HG03558 (cell line): ENCODE data around the gene LCE3D.
"Not testable (repeated sequence)": the region's sequence is repeated elsewhere in the genome, so short reads cannot be mapped to it uniquely, and the experiment has no call there.

Experiments used
- ATAC-seq: cut with Tn5 transposase; IDR thresholded peaks from one replicate; pipeline ENCODE4 v1.9.1; 2021; ENCODE audit warnings: moderate number of reproducible peaks; ENCODE audit not compliant: unreplicated experiment; ENCODE audit errors: extremely low read depth

Gene LCE3D, protein sequence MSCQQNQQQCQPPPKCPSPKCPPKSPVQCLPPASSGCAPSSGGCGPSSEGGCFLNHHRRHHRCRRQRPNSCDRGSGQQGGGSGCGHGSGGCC

DNA sequence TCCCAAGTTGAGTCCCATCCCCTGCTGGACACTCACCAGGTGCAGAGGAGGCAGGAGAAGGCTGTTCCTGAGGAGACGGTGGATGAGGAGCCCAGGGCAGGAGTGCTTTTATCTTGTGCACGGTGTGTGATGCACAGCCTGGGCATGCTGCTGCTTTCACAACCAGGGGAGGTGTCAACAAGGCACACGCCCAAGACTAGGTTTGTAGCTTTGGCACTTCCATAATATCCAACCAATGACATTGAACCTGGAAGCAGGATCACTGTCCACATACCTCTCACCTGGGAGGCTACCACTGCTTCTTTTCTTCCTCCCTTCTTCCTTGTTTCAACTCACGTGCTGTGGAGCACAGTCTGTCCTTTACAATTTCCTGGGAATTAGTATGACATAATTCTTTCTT is at the start of gene LCE3D:
LCE3D (minus strand) TSS at position 84 of the 400 bp plus-strand sequence. CDS start 580 bp downstream, outside the sequence.
- ATAC-seq = no peak

DNA sequence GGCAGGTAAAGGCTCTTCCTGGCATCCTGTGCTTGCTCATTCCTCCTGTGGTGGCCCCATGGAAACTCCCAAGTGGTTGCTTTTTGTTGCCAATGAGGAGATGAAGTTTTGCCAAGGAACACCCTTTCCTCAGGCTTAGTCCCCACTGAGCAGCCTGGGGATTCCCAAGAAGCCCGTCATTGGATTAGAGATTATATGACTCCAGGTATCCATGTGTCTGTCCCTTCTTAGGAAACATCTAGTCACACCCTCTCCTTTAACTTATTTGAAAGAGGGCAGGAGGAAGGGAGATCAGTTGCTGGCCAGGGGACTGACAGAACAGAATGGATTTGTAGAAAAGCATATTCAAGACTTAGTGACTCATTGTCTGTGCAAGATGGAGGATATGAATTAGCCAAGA is 46.4 kb upstream of the LCE3D start:
- no peak for ATAC-seq

DNA sequence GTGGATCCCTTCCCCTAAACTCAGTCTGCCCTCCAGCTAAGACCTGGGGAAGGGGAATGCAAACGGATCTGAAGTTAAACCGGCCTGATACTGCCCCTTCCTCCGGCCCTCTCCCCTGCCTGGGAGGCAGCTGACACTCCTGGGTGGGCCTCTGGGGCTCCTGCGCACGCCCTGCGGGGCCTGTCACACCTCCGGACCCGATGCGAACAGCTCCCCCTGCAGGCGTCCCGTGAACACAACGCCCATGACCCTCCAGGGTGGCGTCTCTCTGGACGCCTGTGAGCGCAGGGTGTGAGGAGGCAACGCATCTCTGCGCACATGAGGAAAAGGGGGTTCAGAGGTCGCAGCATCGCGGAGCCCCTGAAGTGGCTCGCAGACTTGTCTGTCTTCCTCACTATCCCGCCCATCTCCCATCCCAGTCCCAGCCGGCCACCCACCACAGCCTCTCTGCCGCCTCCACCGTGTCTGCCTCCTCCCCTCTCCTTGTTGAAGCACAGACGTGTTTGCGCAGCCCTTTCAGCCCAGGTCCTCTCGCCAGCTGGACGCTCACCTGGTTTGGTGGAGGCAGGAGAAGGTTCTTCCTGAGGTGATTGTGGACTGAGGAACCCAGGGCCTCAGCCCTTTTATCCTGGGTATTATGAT is 43.0 kb upstream of the LCE3D start:
- ATAC-seq = no peak

DNA sequence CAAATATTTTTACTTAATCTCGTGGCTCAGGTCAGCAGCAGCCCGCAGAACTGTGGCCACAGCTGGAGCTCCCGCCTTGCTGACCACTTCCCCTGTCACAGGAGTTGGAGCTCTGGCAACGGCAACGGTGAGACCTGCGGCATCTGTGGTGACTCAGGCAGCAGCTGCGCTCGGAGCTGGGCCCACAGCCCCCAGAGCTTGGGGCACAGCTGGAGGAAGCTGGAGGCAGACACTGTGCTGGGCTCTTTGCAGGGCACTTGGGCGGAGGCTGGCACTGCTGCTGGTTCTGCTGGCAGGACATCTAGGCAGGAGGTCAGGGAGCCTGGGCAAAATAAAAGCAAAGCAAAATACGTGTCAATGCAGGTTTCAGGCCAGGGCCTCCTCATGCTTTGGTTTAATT is 42.5 kb upstream of the LCE3D start, which contains the start of gene LCE3A:
LCE3A (minus strand) TSS at position 301 of the 400 bp plus-strand sequence; CDS start at position 301, 0 bp downstream.
- ATAC-seq = no peak

DNA sequence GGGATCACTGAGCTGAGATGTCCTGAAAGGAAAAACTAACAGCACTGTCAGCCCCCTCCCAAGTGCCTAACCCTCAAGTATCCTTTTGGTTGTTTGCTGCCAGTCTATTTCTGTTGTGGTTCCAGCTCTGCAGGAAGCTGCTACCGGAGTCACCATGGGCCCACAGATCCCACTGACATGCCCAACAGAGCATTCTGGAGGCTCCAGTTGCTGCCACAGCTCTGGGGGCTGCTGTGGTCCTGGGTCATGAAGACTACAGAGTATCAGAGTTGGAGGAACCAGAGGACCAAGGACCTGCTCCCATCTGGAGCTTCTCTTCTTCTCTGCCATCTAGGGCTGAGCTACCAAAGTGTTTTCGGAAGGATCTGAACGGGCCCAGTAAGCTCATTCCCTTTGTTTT is 41.7 kb upstream of the LCE3D start:
- ATAC-seq = no peak

DNA sequence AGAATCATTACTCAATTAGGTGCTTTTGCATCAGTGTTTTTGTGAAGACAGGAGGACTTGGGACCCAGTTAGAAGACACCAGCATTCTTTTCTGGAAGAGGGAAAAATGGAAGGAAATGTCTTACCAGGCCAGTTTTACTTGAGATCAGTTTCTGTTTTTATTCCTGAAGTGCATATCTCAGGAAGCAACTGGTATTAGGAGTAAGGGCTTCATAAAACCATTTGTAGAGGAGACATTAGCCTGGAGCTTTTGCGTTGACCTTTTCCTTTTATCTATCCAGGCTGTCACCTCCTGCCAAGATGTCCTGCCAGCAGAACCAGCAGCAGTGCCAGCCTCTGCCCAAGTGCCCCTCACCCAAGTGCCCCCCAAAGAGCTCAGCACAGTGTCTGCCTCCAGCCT is 33.2 kb upstream of the LCE3D start, which contains the start of gene LCE3B:
LCE3B (plus strand) TSS at position 301 of the 400 bp plus-strand sequence; CDS start at position 301, 0 bp downstream.
- ATAC-seq = no peak

DNA sequence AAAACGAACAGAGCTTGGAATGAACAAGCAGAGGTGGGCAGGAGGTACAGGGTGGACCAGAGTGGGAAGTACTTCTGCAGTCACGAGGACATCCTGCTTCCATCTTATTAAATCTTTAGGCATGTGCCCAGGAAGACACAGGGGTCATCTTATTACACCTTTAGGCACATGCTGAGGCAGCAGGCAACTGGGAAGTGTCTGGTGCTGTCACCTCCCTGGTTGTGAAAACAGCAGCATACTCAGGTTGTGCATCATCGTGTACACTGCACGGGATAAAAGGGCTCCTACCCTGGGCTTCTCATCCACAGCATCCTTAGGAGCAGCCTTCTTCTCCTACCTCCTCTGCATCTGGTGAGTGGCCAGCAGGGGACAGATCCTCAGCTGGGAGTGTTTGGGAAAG is 19.6 kb upstream of the LCE3D start, which contains the start of gene LCE3C:
LCE3C (plus strand) TSS at position 301 of the 400 bp plus-strand sequence. CDS start 498 bp downstream, outside the sequence.
- ATAC-seq = no peak

DNA sequence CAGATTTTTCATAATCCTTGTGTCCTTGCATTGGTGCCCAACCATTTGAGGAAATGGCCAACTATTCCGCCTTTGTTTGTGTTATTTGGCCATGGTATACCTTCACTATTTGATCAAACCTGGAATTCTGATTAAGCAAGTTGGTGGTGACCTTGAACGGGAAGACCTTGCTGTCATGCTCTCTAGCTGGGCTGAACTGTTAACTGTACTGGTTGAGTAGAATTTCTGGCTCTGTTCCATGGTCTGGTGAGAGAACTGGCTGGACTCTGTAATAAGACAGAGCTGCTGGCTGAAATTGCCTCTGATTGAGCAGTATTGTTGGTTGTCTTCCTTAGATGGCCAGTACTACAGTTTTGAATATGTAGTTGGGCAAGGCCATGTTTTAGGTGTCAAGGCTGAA is 16.7 kb upstream of the LCE3D start:
- no peak for ATAC-seq

DNA sequence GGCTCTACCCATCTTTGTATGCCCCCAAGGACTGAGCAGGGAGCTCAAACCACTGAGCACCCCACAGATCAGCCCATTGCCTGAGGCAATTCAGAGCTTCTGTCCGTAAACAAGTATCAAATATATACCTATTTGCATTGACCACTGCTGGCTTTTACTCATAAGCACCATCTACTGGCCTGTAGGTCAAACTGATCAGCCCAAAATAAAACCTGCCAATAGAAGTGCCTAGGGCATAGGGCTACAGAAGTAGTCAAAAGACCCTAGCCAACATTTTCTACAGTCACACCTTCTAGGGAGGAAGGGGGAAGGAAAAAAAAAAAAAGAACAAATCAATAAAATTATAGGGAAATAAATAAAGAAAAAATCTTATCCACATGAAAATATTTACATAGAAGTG is 5.3 kb upstream of the LCE3D start:
- ATAC-seq = no peak

DNA sequence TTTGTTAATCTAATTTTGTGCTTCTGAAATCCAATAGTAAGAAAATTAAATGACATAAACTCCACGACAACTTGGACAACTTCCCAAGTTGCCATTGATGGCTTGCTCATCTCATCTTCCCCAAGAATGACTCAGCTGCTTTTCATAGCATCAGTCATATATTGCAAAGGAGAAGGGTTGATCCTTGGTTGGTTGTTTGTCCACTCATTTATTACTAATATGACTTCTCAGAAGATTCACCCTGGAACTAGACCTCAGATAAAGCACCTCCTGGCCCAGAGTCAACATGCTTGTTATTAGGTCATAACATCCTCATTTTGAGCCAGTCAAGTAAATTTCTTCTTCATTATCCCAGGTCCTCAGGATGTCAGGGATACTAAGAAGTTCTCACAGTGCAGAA is 2.3 kb upstream of the LCE3D start:
- ATAC-seq = no peak

DNA sequence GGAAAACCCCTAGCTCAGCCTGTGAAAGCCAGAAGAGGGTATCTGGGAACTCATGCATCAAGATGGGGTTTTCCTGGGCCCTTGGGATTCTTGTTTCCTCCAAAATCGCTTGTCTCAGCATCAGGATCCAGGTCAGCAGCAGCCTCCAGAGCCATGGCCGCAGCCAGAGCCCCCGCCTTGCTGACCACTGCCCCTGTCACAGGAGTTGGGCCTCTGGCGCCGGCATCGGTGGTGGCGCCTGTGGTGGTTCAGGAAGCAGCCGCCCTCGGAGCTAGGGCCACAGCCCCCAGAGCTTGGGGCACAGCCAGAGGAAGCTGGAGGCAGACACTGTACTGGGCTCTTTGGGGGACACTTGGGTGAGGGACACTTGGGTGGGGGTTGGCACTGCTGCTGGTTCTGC is 790 bp downstream of the LCE3D start:
- ATAC-seq = not testable (repeated sequence)

DNA sequence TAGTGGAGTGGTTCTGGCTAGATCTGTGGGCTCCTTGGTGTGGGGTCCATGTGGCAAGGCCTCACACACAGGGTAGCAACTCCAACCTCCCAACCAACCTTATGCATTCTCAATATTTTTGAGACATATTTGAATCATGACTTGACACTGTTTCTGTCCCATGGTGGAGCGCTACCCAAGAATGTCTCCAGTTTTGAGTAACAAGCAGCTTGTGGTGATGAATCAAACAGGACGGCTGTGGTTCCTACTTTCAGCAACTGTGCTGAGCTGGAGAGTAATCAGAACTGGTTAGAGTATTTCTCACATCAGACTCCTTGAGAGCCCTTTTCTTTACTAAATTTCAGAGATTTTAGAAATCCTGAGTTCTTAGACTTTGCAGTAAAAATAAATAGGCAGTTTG is 3.1 kb downstream of the LCE3D start:
- no peak for ATAC-seq

DNA sequence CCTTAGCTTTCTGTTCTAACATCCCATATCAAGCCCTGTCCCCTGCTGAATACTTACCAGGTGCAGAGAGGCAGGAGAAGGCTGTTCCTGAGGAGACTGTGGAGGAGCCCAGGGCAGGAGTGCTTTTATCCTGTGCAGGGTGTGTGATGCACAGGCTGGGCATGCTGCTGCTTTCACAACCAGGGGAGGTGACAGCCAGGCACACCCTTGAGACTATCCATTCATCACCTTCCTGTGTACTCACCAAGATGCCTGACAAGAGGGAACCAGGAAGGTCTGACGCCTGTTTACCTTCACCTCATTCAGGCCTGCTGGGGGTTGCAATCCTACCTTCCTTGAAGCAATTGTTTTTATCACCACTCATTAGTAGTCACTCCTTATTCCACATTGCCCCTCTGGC is 13.6 kb downstream of the LCE3D start, which contains the start of gene LCE3E:
LCE3E (minus strand) TSS at position 100 of the 400 bp plus-strand sequence. CDS start 572 bp downstream, outside the sequence.
- no peak for ATAC-seq

DNA sequence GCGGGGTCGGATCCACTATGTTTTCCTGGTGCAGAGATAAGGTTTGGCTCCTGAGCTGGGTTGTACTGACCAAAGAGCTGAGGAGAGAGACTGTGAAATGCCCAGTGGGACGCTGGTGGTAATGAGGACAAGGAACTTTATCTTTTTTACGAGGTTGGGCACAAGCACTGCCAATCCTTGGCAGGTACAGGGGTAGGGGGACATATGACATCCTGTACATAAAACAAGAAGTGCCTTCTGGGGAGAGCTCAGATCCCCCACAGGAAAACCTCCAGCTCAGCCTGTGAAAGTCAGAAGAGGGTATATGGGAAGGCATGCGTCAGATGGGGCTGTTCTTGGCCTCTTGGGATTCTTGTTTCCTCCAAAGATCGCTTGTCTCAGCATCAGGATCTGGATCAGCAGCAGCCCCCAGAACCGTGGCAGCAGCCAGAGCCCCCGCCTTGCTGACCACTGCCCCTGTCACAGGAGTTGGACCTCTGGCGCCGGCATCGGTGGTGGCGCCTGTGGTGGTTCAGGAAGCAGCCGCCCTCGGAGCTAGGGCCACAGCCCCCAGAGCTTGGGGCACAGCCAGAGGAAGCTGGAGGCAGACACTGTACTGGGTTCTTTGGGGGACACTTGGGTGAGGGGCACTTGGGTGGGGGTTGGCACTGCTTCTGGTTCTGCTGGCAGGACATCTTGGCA is 14.6 kb downstream of the LCE3D start:
- ATAC-seq = no peak

DNA sequence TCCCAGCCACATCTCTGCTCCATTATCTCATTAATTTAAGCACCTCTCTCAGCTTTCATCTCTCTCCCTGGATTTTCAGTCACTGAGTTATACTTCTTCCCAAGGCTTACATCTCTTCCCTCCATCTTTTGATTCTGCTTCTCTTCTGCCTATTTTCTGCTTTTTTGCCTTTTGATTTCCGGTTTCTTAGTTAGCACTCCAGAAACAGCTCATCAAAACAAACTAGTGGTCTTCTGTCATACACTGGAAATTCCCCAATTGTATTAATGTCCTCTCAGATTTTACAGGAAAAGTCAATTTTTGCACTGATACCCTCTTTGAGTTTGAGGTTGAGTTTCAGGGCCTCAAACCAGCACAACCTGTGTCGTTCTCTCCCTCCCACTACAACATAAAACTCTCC is 15.2 kb downstream of the LCE3D start:
- ATAC-seq = no peak

DNA sequence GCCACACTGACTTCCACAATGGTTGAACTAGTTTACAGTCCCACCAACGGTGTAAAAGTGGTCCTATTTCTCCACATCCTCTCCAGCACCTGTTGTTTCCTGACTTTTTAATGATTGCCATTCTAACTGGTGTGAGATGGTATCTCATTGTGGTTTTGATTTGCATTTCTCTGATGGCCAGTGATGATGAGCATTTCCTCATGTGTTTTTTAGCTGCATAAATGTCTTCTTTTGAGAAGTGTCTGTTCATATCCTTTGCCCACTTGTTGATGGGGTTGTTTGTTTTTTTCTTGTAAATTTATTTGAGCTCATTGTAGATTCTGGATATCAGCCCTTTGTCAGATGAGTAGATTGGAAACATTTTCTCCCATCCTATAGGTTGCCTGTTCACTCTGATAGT is 32.0 kb downstream of the LCE3D start:
- not testable (repeated sequence) for ATAC-seq

DNA sequence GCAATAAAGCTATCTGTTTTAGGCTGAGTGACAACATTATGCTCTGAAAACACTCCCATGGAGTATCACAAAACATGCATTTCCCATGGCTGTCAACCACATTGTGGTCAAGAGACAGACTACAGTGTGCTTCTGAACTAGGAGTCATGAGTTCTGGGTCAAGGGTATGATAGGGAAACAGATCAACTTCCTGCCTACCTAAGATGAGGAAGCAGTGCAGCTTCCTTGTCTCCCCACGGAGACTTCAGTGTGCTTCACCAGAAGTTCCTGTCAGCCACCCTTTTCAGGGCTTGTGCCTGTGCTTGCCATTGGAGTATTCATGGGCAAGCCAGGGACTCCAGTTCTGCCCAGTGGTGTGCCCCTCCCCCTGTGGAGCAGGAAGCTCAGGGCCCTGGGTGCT is 33.6 kb downstream of the LCE3D start:
- ATAC-seq = no peak

DNA sequence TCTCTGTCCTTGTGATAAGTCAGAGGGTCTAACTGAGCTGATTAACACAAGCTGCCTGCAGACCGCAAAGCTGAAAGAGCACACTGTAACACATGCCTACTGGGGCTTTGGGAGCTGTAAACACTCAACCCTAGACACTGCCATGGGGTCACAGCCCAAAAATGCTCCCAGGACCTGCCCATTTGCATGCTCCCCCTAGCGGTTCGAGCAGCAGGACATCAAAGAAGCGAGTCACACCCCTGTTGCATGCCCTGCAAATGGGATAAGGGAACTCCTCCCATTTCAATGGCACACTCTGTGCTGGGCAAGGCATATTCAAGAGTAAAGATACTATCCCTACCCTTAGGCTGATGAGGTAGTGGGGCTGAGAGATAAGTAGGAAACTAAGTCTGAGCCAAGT is 36.5 kb downstream of the LCE3D start:
- ATAC-seq = no peak

DNA sequence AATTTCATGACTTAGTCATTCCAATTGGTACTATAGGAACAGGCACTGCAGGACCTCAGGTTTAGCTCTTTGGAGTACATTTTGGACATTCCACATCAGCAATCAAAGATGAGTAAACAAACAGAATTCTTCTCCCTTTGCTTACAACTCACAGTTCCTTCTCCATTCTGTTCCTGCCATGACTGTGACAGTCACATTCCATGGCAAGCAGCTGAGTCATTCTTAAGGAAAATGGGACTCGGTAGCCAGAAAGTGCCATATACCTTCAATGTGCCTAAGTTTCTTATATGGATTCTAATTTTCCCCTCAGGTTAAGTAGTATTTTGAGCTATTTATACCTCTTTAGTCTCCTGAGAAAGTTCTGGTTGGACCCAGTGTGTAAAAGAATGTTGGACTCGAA is 40.4 kb downstream of the LCE3D start:
- ATAC-seq = no peak

DNA sequence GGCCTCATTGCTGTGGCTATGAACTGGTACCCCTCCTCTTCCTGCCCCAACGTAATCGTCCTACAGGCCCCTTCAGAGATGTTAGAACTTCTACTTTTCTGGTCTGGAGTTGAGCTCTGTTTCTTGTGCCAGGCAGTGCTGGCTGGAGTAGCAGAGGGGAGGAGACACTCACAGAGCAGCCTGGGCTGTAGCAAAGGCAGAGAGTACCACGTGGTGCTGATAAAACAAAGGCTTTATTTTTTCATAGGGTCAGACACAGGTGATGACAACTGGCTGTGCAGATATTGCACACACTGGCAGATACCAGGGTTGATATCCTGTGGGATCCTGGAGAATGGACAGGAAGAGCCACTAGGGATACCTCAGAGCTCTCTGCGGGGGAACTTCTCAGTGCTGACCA is 42.8 kb downstream of the LCE3D start:
- no peak for ATAC-seq

DNA sequence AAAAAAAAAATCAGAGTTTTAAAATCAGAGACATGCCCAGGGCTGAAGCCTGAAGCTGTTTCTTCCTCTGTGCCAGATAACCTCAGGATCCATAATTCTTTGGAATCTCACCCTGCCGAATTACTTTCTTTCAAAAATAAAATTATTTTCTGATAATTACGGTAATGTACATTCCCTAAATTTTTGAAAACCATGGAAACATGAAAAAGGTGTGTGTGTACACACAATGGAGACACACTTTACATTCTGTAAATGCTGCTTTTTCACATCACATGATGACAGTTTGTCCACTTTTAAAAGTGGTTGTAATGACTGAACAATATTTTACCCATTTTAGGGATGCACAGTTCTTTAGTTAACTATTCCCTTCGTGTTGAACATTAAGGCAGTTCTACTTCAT is 44.5 kb downstream of the LCE3D start:
- no peak for ATAC-seq
